ENCODE results near the gene CNTN3.

GRCh38 chr3:74606996-74607395, 7.5 kb downstream of the CNTN3 start:
- TF ChIP-seq ZNF776 (tag by site-specific recombination; IDR thresholded peaks at IDR 0.05; ENCODE audit: borderline replicate concordance), result no peak
- TF ChIP-seq ZBTB8A (tag by site-specific recombination; IDR thresholded peaks at IDR 0.05), result no peak
- TF ChIP-seq, protein P1, sequence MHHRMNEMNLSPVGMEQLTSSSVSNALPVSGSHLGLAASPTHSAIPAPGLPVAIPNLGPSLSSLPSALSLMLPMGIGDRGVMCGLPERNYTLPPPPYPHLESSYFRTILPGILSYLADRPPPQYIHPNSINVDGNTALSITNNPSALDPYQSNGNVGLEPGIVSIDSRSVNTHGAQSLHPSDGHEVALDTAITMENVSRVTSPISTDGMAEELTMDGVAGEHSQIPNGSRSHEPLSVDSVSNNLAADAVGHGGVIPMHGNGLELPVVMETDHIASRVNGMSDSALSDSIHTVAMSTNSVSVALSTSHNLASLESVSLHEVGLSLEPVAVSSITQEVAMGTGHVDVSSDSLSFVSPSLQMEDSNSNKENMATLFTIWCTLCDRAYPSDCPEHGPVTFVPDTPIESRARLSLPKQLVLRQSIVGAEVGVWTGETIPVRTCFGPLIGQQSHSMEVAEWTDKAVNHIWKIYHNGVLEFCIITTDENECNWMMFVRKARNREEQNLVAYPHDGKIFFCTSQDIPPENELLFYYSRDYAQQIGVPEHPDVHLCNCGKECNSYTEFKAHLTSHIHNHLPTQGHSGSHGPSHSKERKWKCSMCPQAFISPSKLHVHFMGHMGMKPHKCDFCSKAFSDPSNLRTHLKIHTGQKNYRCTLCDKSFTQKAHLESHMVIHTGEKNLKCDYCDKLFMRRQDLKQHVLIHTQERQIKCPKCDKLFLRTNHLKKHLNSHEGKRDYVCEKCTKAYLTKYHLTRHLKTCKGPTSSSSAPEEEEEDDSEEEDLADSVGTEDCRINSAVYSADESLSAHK (tag by site-specific recombination; IDR thresholded peaks at IDR 0.05), result no peak
- no peak for TF ChIP-seq CTCF (tag by site-specific recombination; IDR thresholded peaks at IDR 0.05)
- TF ChIP-seq ZFP37 (tag by site-specific recombination; IDR thresholded peaks at IDR 0.05), result no peak
- TF ChIP-seq SCRT2 (tag by site-specific recombination; IDR thresholded peaks at IDR 0.05), result no peak
